Uterus (tissue), 2 donors: ENCODE results near the gene TNNI3.

ENCODE experiments used
- POLR2A ChIP-seq, 2 donors: fragments of 450-650 bp; IDR thresholded peaks; one replicate each; pipeline ENCODE4 v1.6.1; 2016; ENCODE audit warnings: antibody characterized with exemption in 2 of 2, mild to moderate bottlenecking in 1 of 2, moderate library complexity in 1 of 2
- TF ChIP-seq, protein P1 (sequence below), 4 experiments: fragments of 200-600 bp in 2 of 4; fragments of 450-650 bp in 2 of 4; sonication (generic) in 2 of 4; IDR thresholded peaks; one replicate each; pipeline ENCODE4 v1.5.1; 2016 to 2019; ENCODE audit warnings: antibody characterized with exemption in 4 of 4, mild to moderate bottlenecking in 2 of 4, moderate library complexity in 1 of 4

DNA sequence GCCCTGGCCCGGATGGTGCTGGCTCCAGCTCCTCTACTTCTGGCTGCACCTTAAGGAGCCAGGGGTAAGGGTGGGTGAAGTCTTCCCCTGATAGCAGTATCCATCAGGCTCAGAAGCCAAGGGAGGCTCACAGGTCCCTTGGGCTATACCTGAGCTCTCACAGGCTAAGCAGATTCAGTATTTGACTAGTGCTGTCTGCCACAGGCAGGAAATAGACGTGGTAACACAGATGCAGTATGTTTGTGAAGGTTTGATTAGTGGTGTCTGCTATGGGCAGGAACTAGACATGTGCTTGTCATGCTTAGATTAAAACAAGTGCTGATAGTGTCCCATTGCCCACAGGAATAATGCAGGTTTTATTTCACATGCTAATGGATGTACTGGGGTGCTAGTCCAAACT is 18.5 kb upstream of the TNNI3 start:
- TF ChIP-seq, protein P1, sequence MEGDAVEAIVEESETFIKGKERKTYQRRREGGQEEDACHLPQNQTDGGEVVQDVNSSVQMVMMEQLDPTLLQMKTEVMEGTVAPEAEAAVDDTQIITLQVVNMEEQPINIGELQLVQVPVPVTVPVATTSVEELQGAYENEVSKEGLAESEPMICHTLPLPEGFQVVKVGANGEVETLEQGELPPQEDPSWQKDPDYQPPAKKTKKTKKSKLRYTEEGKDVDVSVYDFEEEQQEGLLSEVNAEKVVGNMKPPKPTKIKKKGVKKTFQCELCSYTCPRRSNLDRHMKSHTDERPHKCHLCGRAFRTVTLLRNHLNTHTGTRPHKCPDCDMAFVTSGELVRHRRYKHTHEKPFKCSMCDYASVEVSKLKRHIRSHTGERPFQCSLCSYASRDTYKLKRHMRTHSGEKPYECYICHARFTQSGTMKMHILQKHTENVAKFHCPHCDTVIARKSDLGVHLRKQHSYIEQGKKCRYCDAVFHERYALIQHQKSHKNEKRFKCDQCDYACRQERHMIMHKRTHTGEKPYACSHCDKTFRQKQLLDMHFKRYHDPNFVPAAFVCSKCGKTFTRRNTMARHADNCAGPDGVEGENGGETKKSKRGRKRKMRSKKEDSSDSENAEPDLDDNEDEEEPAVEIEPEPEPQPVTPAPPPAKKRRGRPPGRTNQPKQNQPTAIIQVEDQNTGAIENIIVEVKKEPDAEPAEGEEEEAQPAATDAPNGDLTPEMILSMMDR (IDR thresholded peaks at IDR 0.05), result no peak
- TF ChIP-seq POLR2A (IDR thresholded peaks at IDR 0.05), result no peak
